GM12875 (cell line): ENCODE results near the gene ZBTB33.

Experiments
- H3K4me3 ChIP-seq: one replicate; pipeline ENCODE4 v1.5.1; 2011; ENCODE audit warnings: low read depth, low read length, control low read depth
- CTCF ChIP-seq: IDR thresholded peaks from 2 replicates; pipeline ENCODE4 v1.5.1; 2011; ENCODE audit warnings: low read depth, mild to moderate bottlenecking, control low read depth, inconsistent platforms, low read length, moderate library complexity, borderline replicate concordance; ENCODE audit not compliant: insufficient read depth

Gene ZBTB33

GRCh38 chrX:120244735-120245498, 5.7 kb upstream of the ZBTB33 start:
- TF ChIP-seq CTCF = no peak
- peak overlapping the region; percentile 75 for H3K4me3 ChIP-seq

- peak overlapping the region; percentile 82 for H3K4me3 ChIP-seq
- no peak for TF ChIP-seq CTCF
Measured at GRCh38 chrX:120251471-120252011, 929 bp downstream of the ZBTB33 start.

- no peak overlapping the region for H3K4me3 ChIP-seq
- no peak for TF ChIP-seq CTCF
Measured at GRCh38 chrX:120253784-120254183, 3.2 kb downstream of the ZBTB33 start.

GRCh38 chrX:120260369-120260768, 9.8 kb downstream of the ZBTB33 start:
- no peak overlapping the region for H3K4me3 ChIP-seq
- TF ChIP-seq CTCF = no peak

- H3K4me3 ChIP-seq = no peak overlapping the region
- no peak for TF ChIP-seq CTCF
Measured at GRCh38 chrX:120262859-120263708, 12.5 kb downstream of the ZBTB33 start.

- no peak for TF ChIP-seq CTCF
- no peak overlapping the region for H3K4me3 ChIP-seq
Measured at GRCh38 chrX:120264341-120264740, 13.7 kb downstream of the ZBTB33 start.
